SK-N-SH (cell line): ENCODE measurements around the gene ITGA8. TPM values are rescaled to one million over a fixed set of nuclear protein-coding genes. Genes with fewer than 3 reads are reported as not detected.

Experiments used
- CTCF ChIA-PET: fragments of 300-600, 350-600 bp; formaldehyde crosslinking; extraction: SDS; loops from one replicate; lab custom pipeline; 2021; lab: Yijun Ruan, JAX
- POLR2A ChIA-PET: fragments of 350-600 bp; sonication (Branson Sonifier 250); formaldehyde crosslinking; extraction: SDS; loops from one replicate; lab custom pipeline; 2020; ENCODE audit warnings: antibody characterized with exemption, inconsistent platforms; lab: Yijun Ruan, JAX
- DNase-seq: peaks from one replicate; pipeline ENCODE4 v3.0.0; 2012
- H2AFZ ChIP-seq: fragments of 200-600 bp; sonication (generic); 2 replicates; pipeline ENCODE4 v1.8.1; 2016; ENCODE audit warnings: antibody characterized with exemption, mild to moderate bottlenecking, low read depth
- H3F3A ChIP-seq: fragments of 200-600 bp; sonication (generic); replicated peaks from 2 replicates; pipeline ENCODE3; 2016; ENCODE audit warnings: antibody characterized with exemption, mild to moderate bottlenecking; ENCODE audit not compliant: insufficient read depth
- H3K27ac ChIP-seq, 2 experiments: fragments of 200-500 bp in 1 of 2; fragments of 200-600 bp in 1 of 2; sonication (Bioruptor generic) in 1 of 2; sonication (generic), shearing (Covaris generic) in 1 of 2; 2 replicates each; pipeline versions ENCODE4 v1.5.1 to v1.6.1; 2014 to 2016; ENCODE audit warnings: low read depth in 2 of 2, inconsistent platforms in 1 of 2, low read length in 1 of 2, mild to moderate bottlenecking in 1 of 2, mixed read lengths in 1 of 2
- H3K27me3 ChIP-seq: fragments of 200-600 bp; sonication (generic), shearing (Covaris generic); 2 replicates; pipeline ENCODE4 v1.6.1; 2016; ENCODE audit warnings: mixed run types; ENCODE audit not compliant: insufficient read depth
- H3K36me3 ChIP-seq, 2 experiments: fragments of 200-500 bp in 1 of 2; fragments of 200-600 bp in 1 of 2; sonication (Bioruptor generic) in 1 of 2; sonication (generic) in 1 of 2; replicated peaks in 1 of 2; 2 replicates each; pipeline versions ENCODE3 to v1.5.1; 2014 to 2016; ENCODE audit warnings: low read length in 1 of 2, mild to moderate bottlenecking in 1 of 2; ENCODE audit not compliant: insufficient read depth in 2 of 2, control insufficient read depth in 1 of 2
- H3K4me1 ChIP-seq, 2 experiments: fragments of 200-500 bp in 1 of 2; fragments of 200-600 bp in 1 of 2; sonication (Bioruptor generic) in 1 of 2; sonication (generic), shearing (Covaris generic) in 1 of 2; 2 replicates each; pipeline versions ENCODE4 v1.5.1 to v1.6.1; 2014 to 2016; ENCODE audit warnings: low read depth in 1 of 2, low read length in 1 of 2, mixed run types in 1 of 2; ENCODE audit not compliant: insufficient read depth in 2 of 2, control insufficient read depth in 1 of 2
- H3K4me2 ChIP-seq: fragments of 200-600 bp; sonication (generic), shearing (Covaris generic); 2 replicates; pipeline ENCODE4 v1.6.1; 2017; ENCODE audit warnings: mixed run types
- H3K4me3 ChIP-seq, 2 experiments: fragments of 200-500 bp in 1 of 2; fragments of 200-600 bp in 1 of 2; sonication (Bioruptor generic) in 1 of 2; sonication (generic), shearing (Covaris generic) in 1 of 2; 2 replicates each; pipeline versions ENCODE4 v1.5.1 to v1.8.1; 2014 to 2016; ENCODE audit warnings: low read depth in 2 of 2, inconsistent platforms in 1 of 2, low read length in 1 of 2, mild to moderate bottlenecking in 1 of 2, mixed read lengths in 1 of 2, moderate library complexity in 1 of 2
- H3K79me2 ChIP-seq: fragments of 200-600 bp; sonication (generic); 2 replicates; pipeline ENCODE4 v1.8.1; 2017; ENCODE audit warnings: mild to moderate bottlenecking; ENCODE audit not compliant: insufficient read depth
- H3K9ac ChIP-seq: fragments of 200-600 bp; sonication (generic); 2 replicates; pipeline ENCODE4 v1.6.1; 2017; ENCODE audit warnings: mixed run types
- H3K9me2 ChIP-seq: fragments of 200-600 bp; sonication (generic); 2 replicates; pipeline ENCODE4 v1.6.1; 2017; ENCODE audit warnings: mixed run types
- H3K9me3 ChIP-seq: fragments of 200-600 bp; sonication (generic); 2 replicates; pipeline ENCODE4 v1.6.1; 2017; ENCODE audit warnings: mixed run types, mild to moderate bottlenecking, moderate library complexity
- H4K20me1 ChIP-seq: fragments of 200-600 bp; sonication (generic); 2 replicates; pipeline ENCODE4 v1.6.1; 2017; ENCODE audit warnings: mild to moderate bottlenecking, mixed run types; ENCODE audit not compliant: insufficient read depth
- CHD2 ChIP-seq: fragments of 150-350 bp; IDR thresholded peaks from 2 replicates; pipeline ENCODE4 v1.6.1; 2018; ENCODE audit warnings: low read length; ENCODE audit not compliant: partially characterized antibody
- CTCF ChIP-seq: fragments of 200-600 bp; sonication (generic); IDR thresholded peaks from 2 replicates; pipeline ENCODE4 v1.6.1; 2017; ENCODE audit warnings: antibody characterized with exemption, mild to moderate bottlenecking, moderate library complexity
- ELF1 ChIP-seq: IDR thresholded peaks from 2 replicates; pipeline ENCODE4 v1.4.0; 2012
- EP300 ChIP-seq, 2 experiments: IDR thresholded peaks; 2 replicates each; pipeline versions ENCODE4 v1.4.0 to v1.6.1; 2012; ENCODE audit warnings: borderline replicate concordance in 1 of 2, low read depth in 1 of 2, low read length in 1 of 2
- EZH2phosphoT487 ChIP-seq: fragments of 200-600 bp; sonication (generic); IDR thresholded peaks from 2 replicates; pipeline ENCODE4 v1.6.1; 2017; ENCODE audit warnings: low read depth, mixed run types, mild to moderate bottlenecking, antibody characterized with exemption, moderate library complexity, borderline replicate concordance
- FOSL2 ChIP-seq: IDR thresholded peaks from 2 replicates; pipeline ENCODE4 v1.4.0; 2012; ENCODE audit warnings: low read depth, mild to moderate bottlenecking, moderate library complexity, borderline replicate concordance
- GATA2 ChIP-seq: sonication (generic); formaldehyde crosslinking; IDR thresholded peaks from 2 replicates; pipeline ENCODE4 v1.5.0; 2020; ENCODE audit warnings: mild to moderate bottlenecking, missing genetic modification reagents
- MAX ChIP-seq: IDR thresholded peaks from 2 replicates; pipeline ENCODE4 v1.4.0; 2012; ENCODE audit warnings: low read depth
- MXI1 ChIP-seq: IDR thresholded peaks from 2 replicates; pipeline ENCODE4 v1.6.1; 2012; ENCODE audit warnings: mild to moderate bottlenecking, low read depth, low read length, improper control_type of control experiment
- NFIC ChIP-seq: IDR thresholded peaks from 2 replicates; pipeline ENCODE4 v1.4.0; 2012; ENCODE audit warnings: borderline replicate concordance
- POLR2AphosphoS5 ChIP-seq: IDR thresholded peaks from 2 replicates; pipeline ENCODE4 v1.6.1; 2012; ENCODE audit warnings: low read depth, low read length
- TCF12 ChIP-seq: IDR thresholded peaks from 2 replicates; pipeline ENCODE4 v1.4.0; 2012
- YY1 ChIP-seq: IDR thresholded peaks from 2 replicates; pipeline ENCODE4 v1.4.0; 2012; ENCODE audit warnings: low read depth, mild to moderate bottlenecking
- WGBS: methylation state at CpG from one replicate; pipeline ENCODE4 v1.1.6; 2017; ENCODE audit warnings: low lambda C conversion rate; 5-methylcytosine and 5-hydroxymethylcytosine counted together
- polyA plus RNA-seq, 3 experiments: library from polyadenylated mRNA; depleted of rRNA; stranded (reverse); fragments of >200 nt; gene quantifications; 2 replicates each; pipeline ENCODE4 v1.2.3, GENCODE V29; 2012
- TF ChIP-seq, protein P1 (sequence below): IDR thresholded peaks from 2 replicates; pipeline ENCODE4 v1.4.0; 2012; ENCODE audit warnings: low read depth, borderline replicate concordance
- TF ChIP-seq, protein P2 (sequence below): IDR thresholded peaks from 2 replicates; pipeline ENCODE4 v1.4.0; 2012; ENCODE audit warnings: low read depth, borderline replicate concordance

ITGA8 gene
- polyA plus RNA-seq, 1 of the 3 experiments (the other 2 are of a cell fraction): not detected

DNA sequence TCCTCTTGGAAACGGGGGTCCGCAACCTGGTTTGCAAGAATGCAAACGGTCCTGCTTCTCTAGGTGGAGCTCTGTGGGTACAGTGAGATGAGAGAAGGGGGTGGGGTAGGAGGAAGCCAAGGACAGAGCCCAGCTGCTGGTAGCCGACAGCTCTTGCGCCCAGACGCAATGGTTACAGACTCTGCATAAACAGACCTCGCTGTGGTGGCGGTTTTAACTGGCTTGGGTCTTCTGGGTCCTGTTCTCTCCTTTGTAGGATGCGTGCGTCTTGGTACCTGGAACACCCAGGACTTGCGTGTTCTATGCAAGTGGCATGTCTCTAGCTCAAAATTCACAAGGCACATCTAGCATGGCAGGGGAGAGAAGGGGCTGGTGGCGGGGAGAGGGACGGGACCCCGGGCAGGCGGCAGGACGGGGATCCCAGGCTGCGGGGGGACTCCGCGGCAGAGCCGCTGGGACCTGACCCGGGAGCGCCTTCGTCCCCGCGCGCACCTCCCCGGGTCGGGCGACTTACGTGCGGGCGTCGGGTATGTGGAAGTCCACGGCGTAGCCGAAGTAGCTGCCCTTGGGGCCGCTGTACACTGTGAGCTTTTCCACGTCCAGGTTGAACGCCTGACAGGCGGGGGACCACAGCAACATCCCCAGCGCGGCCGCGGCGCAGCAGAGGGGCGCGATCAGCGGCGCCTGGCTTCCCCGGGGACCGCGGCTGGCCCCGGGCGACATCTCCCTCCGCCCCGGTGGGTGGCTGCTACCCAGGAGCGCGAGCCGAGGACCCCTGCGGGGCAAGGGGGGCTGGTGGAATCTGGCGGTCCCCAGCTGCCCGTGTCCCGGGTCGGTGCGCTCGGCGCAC lies 448 bp downstream of the ITGA8 start:
- Histone ChIP-seq H3K27ac (no peak overlapping the region), H3K9ac (no peak overlapping the region), H3K4me3 (no peak overlapping the region), H3F3A (no peaks in the 10 kb centered on the region), H3K27me3 (peaks cover 28% of the 10 kb centered on the region; the same call in 1 of the 2 replicates), H3K4me2 (no peak overlapping the region), H3K9me3 (no peaks in the 10 kb centered on the region), H2AFZ (no peak overlapping the region), H3K9me2 (no peaks in the 10 kb centered on the region), H3K79me2 (no peaks in the 10 kb centered on the region), H3K36me3 (no peaks in the 10 kb centered on the region), H3K4me1 (no peaks in the 10 kb centered on the region), H4K20me1 (no peaks in the 10 kb centered on the region)
- DNase-seq: peak; percentile 55
- TF ChIP-seq CHD2 (no peak), ELF1 (no peak), FOSL2 (no peak), MXI1 (no peak), GATA2 (CRISPR knock-in tag) (no peak), YY1 (no peak), EP300 (IDR thresholded peaks at IDR 0.05; ENCODE audit: borderline replicate concordance in 1 of 2, low read depth in 1 of 2, low read length in 1 of 2) (no peak), CTCF (no peak), MAX (no peak), EZH2phosphoT487 (no peak), POLR2AphosphoS5 (no peak), NFIC (no peak), TCF12 (no peak)
- TF ChIP-seq, protein P1, sequence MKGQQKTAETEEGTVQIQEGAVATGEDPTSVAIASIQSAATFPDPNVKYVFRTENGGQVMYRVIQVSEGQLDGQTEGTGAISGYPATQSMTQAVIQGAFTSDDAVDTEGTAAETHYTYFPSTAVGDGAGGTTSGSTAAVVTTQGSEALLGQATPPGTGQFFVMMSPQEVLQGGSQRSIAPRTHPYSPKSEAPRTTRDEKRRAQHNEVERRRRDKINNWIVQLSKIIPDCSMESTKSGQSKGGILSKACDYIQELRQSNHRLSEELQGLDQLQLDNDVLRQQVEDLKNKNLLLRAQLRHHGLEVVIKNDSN: no peak
- TF ChIP-seq, protein P2, sequence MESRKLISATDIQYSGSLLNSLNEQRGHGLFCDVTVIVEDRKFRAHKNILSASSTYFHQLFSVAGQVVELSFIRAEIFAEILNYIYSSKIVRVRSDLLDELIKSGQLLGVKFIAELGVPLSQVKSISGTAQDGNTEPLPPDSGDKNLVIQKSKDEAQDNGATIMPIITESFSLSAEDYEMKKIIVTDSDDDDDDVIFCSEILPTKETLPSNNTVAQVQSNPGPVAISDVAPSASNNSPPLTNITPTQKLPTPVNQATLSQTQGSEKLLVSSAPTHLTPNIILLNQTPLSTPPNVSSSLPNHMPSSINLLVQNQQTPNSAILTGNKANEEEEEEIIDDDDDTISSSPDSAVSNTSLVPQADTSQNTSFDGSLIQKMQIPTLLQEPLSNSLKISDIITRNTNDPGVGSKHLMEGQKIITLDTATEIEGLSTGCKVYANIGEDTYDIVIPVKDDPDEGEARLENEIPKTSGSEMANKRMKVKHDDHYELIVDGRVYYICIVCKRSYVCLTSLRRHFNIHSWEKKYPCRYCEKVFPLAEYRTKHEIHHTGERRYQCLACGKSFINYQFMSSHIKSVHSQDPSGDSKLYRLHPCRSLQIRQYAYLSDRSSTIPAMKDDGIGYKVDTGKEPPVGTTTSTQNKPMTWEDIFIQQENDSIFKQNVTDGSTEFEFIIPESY: no peak
- CTCF ChIA-PET: interaction anchor here (0.5 to 2.5 kb wide), 7 partner anchors 10 to 299 kb away, joined by 3 to 13 read pairs (median 7); no protein-coding TSS in a partner anchor
- 0% methylated on average over 14 of the region's 67 CpGs for WGBS
- POLR2A ChIA-PET: no interaction called here
